Adrenal gland (tissue), 5 donors: ENCODE data around the gene LRRC46.

Experiments used
- POLR2A ChIP-seq, 2 donors: fragments of 450-650 bp; IDR thresholded peaks; one replicate each; pipeline ENCODE4 v1.6.1; 2017; ENCODE audit warnings: antibody characterized with exemption in 2 of 2, mild to moderate bottlenecking in 2 of 2, moderate library complexity in 1 of 2
- TF ChIP-seq, protein P1 (sequence below), 6 experiments: fragments of 450-650 bp in 4 of 6; fragments of 200-600 bp in 2 of 6; sonication (generic) in 1 of 6; IDR thresholded peaks; 1 replicate in 5 of 6; 2 replicates in 1 of 6; pipeline versions ENCODE4 v1.5.1 to v1.8.0; 2016 to 2021; ENCODE audit warnings: antibody characterized with exemption in 6 of 6, mild to moderate bottlenecking in 2 of 6, moderate library complexity in 1 of 6
- donor health status: DM: no; HTN: no; CAD: no.

DNA sequence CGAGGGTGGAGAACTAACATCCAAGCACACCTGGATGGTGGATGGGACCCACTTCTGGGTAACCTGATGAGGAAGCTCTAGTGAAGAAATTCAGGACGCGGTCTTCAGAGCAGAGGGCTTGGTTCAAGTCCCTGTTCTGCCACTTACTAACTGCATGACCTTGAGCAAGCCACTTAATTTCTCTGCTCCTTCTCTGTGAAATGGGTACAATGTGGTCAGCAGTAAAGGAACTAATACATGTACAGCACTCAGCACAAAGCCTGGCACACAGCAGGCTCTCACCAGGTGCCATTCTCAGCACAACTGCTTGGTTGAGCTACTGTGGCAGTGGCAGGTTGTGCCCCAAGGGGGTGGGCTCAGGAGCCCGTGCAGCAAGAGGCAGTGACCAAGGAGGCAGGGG lies 8.0 kb upstream of the LRRC46 start:
- TF ChIP-seq, protein P1, sequence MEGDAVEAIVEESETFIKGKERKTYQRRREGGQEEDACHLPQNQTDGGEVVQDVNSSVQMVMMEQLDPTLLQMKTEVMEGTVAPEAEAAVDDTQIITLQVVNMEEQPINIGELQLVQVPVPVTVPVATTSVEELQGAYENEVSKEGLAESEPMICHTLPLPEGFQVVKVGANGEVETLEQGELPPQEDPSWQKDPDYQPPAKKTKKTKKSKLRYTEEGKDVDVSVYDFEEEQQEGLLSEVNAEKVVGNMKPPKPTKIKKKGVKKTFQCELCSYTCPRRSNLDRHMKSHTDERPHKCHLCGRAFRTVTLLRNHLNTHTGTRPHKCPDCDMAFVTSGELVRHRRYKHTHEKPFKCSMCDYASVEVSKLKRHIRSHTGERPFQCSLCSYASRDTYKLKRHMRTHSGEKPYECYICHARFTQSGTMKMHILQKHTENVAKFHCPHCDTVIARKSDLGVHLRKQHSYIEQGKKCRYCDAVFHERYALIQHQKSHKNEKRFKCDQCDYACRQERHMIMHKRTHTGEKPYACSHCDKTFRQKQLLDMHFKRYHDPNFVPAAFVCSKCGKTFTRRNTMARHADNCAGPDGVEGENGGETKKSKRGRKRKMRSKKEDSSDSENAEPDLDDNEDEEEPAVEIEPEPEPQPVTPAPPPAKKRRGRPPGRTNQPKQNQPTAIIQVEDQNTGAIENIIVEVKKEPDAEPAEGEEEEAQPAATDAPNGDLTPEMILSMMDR (IDR thresholded peaks at IDR 0.05) = no peak
- no peak for TF ChIP-seq POLR2A (IDR thresholded peaks at IDR 0.05)
